Left hindlimb (tissue), 1 donor: ENCODE results near the gene B4GALNT2.
"Not testable (repeated sequence)": the region's sequence is repeated elsewhere in the genome, so short reads cannot be mapped to it uniquely, and the experiment has no call there.

Source experiments
- DNase-seq: peaks from one replicate; pipeline ENCODE4 v3.0.0-alpha.2; 2018

Gene B4GALNT2

GRCh38 chr17:49122566-49122965, 10.0 kb upstream of the B4GALNT2 start:
- DNase-seq, result no peak

- no peak for DNase-seq
Observed at GRCh38 chr17:49123061-49123460, 9.5 kb upstream of the B4GALNT2 start.

- no peak for DNase-seq
Observed at GRCh38 chr17:49125449-49125848, 7.1 kb upstream of the B4GALNT2 start.

GRCh38 chr17:49126183-49126859, 6.2 kb upstream of the B4GALNT2 start:
- not testable (repeated sequence) for DNase-seq

DNA sequence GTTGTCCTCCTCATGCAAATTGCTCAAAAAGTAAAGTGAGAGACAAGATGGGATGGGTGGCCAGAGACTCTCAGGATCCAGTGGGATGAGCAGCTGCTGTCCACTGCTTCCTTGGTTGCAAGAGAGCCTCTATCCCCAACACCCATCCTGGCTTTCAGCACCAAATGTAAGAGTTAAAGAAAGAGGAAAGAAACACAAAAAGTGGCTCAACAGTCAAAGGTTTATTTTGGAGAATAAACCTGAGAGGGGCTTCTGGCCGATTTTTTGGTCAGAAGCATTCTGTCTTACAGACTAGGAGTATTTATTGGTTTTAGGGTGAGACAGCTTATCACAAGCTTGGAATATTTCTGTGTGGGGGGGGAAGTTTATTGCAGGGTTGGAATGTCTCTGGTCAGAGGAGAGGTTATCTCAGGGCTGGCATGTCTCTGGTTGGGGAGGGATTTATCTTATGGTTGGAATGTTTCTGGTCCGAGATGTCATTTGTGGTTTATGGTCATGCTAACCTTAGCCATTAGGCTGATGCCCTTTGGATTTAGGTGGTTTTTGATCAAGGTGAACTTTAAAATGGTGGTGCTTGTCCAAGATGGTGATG, 3.1 kb upstream of the B4GALNT2 start:
- DNase-seq, result not testable (repeated sequence)

GRCh38 chr17:49130891-49131290, 1.7 kb upstream of the B4GALNT2 start:
- no peak for DNase-seq

DNA sequence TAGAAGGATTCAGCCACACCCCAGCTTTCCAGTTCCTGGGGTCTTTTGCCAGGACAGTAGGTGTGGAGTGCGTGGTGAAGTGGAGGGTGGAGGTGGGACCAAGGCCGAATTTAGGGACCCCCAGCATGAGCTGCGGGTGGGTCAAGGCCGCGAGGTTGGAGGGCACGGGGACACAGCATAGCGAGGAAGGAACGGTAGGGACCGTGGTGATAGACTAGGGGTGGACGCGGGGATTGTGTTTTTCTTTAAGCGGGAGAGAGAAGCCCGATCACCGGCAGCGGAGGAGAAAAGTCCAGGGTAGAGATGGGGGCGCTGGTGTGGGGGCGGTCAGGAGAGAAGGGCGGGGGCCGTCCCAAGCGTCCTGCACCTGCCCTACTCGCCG, 261 bp upstream of the B4GALNT2 start:
- no peak for DNase-seq

DNA sequence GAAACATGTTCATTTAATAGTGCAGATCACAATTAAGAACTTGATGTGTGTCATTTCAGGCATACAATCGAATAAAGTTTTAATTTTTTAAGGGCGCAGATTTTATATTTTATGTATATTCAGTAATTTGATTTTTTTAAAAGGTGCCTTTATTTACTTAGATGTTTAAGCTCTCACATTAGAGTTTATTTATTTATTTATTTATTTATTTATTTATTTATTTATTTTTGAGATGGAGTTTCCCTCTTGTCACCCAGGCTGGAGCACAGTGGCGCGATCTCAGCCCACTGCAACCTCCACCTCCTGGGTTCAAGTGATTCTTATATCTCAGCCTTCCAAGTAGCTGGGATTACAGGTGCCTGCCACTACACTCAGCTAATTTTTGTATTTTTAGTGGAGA, 3.8 kb downstream of the B4GALNT2 start:
- DNase-seq, result no peak

GRCh38 chr17:49145654-49146053, 13.1 kb downstream of the B4GALNT2 start:
- DNase-seq, result not testable (repeated sequence)

DNA sequence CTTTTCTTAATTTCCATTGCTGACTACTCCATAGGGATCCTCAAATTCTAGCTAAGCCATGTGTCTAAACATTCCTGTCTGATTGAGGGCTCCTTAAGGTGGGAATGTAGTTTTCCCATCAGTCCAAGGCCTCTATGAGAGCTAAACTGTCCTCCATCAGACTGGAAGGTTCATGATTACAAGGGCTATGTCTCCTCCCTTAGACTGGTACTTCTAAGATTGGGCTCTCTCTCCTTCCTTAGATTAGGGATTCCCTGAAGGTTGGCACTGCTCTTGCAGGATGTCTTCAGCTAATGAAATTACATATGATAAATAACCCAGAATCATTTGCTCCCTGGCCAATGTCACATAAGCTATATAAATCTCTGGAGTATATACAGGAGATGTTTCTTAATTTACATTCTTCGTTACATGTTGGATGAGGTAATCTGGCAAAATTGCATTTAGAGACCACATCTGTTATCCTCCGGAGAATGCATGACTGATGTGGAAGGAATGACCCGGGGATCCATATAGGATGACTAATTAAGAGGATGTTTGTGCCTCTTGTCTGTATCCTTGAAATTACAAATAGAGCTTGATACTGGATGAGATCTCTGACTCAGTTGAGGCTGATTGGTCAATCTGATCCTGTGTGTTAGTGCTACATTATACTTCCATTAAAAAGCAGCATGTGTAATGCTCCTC, 14.2 kb downstream of the B4GALNT2 start:
- DNase-seq, result no peak

DNA sequence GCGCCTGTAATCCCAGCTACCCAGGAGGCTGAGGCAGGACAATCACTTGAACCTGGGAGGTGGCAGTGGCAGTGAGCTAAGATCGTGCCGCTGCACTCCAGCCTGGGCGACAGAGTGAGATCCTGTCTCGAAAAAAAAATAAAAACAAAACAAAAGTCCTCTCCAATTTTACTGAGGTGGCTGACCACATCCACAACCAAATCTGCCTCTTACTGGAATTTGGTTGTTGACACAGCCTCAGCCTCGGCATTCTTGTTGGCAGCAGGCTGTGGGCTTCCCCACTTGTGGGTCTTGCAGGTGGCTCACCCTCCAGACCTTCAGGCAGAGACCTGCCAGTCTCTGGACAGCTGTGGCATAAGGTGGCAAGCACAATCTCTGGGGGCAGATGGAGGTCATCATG, 15.6 kb downstream of the B4GALNT2 start:
- DNase-seq, result no peak

- DNase-seq, result no peak
Observed at GRCh38 chr17:49151996-49152395, 19.4 kb downstream of the B4GALNT2 start.

DNA sequence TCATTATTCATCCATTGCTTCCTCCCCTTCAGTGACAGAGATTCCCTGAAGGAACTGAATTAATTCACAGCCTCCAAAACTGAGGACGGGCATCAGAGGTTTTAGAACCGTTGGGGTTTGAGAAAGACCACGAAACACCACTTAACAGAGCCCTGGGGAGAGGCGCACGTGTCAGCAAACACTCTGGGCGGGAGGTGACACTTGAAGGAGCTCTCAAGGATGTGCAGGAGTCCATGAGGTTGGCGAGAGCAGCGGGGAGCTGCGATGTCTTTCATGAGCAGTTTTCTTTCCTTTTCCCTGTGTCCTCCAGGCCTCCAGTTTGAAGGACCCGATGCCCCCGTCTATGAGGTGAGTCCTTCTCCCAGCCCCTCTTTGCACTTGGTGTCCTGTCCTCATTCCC, 23.7 kb downstream of the B4GALNT2 start:
- no peak for DNase-seq

DNA sequence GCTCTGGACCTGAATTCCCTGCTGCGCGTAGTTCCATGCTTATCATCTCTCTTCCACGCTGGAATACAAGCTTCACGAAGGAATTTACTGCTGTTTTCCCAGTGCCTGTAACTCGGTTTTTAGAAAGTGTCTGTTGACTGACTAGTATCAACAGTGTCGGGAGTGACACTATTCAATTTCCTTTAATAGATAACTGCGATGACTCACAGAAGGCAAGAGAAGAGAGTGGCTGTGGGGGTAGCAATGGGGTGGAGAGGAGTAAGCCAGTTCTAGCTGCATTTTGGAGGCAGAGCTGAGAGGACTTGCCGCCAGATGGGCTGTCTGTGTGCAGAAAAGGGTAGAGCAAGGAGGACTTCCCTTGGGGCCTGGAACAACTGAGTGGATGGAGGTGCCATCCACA, 25.2 kb downstream of the B4GALNT2 start:
- no peak for DNase-seq

- no peak for DNase-seq
Observed at GRCh38 chr17:49162866-49163265, 30.3 kb downstream of the B4GALNT2 start.

- no peak for DNase-seq
Observed at GRCh38 chr17:49165143-49165542, 32.6 kb downstream of the B4GALNT2 start.

- DNase-seq, result no peak
Observed at GRCh38 chr17:49168706-49169105, 36.1 kb downstream of the B4GALNT2 start.

- no peak for DNase-seq
Observed at GRCh38 chr17:49170216-49170615, 37.6 kb downstream of the B4GALNT2 start.

DNA sequence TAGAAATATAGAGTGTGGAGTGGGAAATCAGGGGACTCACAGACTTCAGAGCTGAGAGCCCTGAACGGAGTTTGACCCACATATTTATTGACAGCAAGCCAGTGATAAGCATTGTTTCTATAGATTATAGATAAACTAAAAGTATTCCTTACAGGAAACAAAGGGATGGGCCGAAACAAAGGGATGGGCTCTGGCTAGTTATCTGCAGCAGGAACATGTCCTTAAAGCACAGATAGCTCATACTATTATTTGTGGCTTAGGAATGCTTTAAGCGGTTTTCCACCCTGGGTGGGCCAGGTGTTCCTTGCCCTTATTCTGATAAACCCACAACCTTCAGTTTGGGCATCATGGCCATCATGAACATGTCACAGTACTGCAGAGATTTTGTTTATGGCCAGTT, 38.1 kb downstream of the B4GALNT2 start:
- not testable (repeated sequence) for DNase-seq

GRCh38 chr17:49175978-49176377, 43.4 kb downstream of the B4GALNT2 start:
- not testable (repeated sequence) for DNase-seq

GRCh38 chr17:49180303-49180702, 47.7 kb downstream of the B4GALNT2 start:
- no peak for DNase-seq

GRCh38 chr17:49180998-49181635, 48.5 kb downstream of the B4GALNT2 start:
- DNase-seq, result no peak

- no peak for DNase-seq
Observed at GRCh38 chr17:49183341-49183740, 50.8 kb downstream of the B4GALNT2 start.

DNA sequence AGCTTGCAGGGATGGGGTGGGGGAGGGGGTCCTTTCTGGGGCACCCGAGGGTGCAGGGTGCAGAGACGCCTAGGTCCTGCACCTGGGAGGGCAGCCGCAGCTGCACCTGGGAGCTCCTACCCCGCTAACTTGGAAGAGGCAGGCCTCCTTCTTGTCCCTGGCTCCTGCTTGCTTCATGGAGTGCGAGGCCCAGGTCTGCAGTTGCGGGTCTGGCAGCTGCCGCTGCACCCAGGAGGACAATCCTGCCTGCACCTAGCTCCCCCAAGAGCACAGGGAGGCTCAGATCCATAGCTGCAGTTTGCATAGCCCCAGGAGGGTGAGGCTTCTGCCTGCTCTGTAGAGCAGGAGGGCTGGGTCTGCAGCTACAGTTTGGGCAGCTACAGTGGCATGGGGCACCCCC, 51.2 kb downstream of the B4GALNT2 start:
- no peak for DNase-seq
